CD4-positive, alpha-beta T cell treated with Interleukin-10 for 1 hour (primary cell): ENCODE measurements around the gene ANKRD39.

Experiments used
- DNase-seq: peaks from one replicate; pipeline ENCODE4 v3.0.0-alpha.2; 2020

Gene ANKRD39

DNA sequence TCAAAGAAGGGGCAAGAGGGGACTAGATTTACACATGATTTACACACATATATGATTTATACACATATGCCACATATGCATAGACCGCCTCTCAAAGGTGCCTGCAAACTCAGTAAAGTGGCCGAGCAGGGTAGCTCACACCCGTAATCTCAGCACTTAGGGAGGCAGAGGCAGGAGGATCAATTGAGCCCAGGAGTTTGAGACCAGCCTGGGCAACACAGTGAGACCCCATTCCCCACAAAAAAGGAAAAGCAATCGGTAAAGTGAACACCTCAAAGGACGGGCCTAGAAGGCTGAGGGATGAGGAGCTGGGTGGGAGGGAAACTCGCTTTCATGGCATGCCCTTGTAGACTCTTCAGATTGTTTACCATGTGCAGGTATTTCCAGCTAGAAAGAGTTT is 5.1 kb downstream of the ANKRD39 start:
- DNase-seq, result no peak

DNA sequence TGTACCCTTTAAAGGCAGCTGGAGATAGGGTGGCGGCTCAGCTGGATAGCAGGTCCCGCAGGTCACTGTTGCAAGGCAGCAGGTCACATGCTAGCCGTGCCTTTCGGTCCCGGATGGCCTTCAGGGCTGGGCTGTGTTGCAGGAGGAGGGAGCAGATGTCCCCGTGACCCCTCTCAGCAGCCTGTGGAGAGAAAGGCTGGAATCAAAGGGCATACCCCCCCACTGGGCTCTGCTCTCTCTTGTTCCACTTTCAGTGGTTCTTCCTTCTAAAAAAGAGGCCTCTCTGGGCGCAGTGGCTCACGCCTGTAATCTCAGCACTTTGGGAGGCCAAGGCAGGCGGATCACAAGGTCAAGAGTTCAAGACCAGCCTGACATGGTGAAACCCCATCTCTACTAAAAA is 9.6 kb downstream of the ANKRD39 start:
- DNase-seq, result no peak

DNA sequence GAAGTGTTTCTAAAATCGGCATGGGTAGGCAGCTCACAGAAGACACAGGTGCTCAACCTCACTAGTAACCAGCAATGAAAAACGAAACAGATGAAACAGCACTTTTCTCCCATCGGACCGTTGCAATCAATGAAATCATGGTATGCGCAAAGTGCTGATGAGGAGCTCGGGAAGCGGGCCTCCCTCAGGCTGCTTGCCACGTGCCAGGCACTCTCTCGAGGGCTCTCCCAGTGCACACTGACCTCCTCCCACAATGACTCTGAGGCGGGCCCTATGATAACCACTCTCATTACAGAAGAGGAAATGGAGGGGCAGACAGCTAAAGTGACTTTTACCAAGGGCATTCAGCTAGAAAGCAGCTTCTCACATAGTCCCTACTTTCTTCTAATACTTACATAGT is 10.2 kb downstream of the ANKRD39 start:
- no peak for DNase-seq

DNA sequence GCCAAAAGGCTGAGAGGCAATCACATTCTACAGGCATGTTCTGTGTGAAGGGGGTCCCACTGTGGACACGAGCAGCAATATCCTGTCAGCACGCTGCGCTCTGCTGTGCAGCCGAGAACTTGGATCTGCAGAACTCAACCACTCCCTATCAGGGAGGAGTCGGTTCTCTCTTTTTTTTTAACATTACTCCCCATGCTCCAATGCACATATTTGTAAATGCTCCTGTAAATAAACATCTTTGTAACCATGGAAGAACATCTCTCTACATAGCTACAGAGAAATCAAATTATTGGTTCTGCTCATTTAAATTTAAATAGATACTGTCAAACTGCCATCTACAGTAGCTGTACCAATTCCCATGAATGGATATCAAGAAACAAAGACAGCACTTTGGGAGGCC is 11.0 kb downstream of the ANKRD39 start:
- no peak for DNase-seq

GRCh38 chr2:96844405-96844808 is 13.4 kb downstream of the ANKRD39 start:
- no peak for DNase-seq

DNA sequence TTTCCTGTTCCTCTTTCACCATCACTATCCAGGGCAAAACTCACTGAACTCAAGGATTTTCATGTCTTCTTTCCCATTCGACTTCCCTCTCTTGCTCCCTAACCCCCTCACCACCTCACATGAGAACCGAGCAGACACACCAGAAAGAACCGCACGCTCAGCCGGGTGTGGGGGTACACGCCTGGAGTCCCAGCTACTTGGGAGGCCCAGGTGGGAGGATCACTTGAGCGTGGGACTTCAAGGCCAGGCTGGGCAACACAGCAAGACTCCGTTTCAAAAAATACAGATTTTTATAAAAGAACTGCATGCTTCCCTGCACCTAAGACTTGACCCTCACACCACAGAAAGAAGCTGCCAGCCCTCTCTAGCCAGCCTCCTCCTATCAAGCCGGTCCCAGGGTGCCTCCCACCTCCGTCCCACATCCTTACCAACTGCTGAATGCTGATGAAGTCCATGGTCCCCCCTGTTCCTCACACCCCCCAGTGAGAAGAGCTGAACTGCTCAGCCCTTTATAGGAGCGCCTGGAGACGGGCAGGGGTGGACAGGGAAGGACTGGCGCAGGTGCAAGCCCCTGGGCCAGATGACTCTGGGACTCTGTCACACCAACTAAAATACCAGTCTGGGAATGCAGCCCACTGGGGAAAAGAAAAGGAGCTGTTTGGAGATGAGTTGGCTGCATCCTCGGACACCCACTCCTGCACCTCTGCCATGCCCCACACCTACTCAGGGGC is 14.1 kb downstream of the ANKRD39 start, which contains the start of gene ANKRD23:
ANKRD23 (minus strand) TSS at position 484 of the 731 bp plus-strand sequence; CDS start at position 455, 29 bp downstream.
- no peak for DNase-seq

DNA sequence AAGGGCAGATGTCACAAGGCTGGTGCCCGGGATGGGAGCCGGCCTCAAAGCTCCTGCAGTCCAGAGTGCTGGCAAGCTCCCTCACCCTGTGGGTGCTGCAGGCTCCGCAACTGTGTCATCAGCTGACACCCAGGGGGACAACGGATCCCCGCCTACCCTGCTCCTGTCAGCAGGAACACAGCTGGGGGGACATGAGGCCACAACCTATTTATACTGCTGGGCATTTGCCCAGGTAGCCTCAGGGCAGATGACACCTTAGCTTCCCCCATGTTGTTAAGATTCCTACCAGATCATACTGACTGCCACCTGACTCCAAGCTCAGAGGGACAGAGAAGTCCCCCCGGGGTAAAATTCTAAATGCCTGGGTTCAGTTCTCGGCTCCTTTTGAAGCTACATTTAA is 15.2 kb downstream of the ANKRD39 start:
- no peak for DNase-seq

DNA sequence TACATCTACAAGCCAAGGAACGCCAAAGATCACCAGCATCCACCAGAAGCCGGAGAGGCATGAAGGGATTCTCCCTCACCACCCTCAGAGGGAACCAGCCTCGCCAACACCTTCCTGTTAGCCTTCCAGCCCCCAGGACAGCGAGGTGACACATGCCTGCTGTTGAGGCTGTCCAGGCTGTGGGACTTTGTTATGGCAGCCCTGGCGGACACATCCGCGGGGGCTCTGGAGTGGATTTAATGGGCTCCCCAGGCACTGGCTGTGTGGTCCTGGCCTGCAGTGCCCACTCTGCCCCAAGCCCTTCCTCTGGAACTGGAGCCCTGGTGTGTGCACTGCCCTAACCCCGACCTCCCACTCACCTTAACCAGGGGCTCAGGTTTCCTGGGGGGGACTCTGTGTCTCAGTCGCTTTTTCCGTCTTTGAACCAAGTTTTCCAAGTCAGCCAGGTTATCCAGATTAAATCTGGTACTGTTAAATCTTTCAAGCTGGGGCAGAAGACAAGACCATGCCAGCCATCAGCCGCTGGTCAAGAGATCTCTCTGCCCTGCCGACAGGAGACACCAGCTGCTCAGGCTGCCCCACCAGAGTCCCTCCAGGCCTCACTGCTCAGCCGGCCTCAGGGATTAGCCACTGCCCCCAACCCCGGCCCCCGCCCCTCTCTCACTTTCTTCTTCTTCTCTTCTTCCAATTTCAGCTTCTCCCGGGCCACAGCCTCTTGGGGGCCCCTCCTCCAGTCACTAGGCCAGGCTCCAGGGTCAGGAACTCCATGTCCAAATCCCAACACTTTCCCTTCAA is 15.9 kb downstream of the ANKRD39 start:
- DNase-seq, result no peak

GRCh38 chr2:96839875-96840850 is 17.7 kb downstream of the ANKRD39 start:
- DNase-seq, result no peak

- peak; percentile 84 for DNase-seq
Measured at GRCh38 chr2:96839293-96839874, 18.4 kb downstream of the ANKRD39 start.

DNA sequence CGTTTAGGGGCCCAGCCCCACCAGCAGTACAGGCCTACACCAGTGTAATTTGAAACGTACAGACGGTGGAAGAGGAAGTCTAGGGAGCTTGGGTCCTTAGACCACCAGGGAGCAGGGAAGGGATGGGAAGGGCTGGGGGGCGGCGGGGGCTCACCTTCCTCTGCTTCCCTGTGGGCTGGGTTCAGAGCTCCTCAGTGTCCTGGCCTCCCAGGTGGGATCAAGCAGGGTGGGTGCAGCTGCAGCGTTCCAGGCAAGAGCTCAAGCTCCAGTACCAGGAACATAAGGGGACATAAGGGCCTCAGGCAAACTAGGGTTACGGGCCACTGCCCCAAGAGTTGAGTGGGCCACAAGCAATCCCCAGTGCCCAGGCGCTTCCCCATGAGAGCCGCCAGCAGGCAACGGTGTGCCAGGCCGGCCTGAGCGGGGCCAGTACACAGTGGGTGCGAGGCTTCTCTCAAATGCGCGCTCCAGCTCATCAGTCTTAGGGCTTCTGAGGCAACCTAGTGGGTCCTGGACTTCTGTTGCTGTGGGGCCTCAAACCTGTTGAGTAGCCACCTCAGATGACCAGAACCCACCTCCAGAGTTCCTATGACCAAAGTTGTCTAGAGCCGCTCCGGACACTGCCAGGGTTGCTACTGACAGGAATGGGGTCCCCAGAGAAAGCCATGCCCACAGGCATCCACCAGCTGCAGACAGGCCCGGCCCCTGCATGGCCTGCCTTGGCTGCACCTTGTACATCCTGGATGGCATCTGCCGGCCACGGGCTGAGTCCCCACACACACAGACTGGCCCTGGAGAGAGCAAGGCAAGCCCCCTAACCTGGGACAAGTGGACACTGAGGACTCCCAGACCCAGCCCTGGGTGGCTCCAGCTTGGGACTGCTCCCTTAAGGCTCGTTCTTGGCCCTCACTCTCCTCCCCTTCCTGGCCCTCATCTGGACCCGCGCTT is 19.2 kb downstream of the ANKRD39 start:
- DNase-seq, result no peak

DNA sequence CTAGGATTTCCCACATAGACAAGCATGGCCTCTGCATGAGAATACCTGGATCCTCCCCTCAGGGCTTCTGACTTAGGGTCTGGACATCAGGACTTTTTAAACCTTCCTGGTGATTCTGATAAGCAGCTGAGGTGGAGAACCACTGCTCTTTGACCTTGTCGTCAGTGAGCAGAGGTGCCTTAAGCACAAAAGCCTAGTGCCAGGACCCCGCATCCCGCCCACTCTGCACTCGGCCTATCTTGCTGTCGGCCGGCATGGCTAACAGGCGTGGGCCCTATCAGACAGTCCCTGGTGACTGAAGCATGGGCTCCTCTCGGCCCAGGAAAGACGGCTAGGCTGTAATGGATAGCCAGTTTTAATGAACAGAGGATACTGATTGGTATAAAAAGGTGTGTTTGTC is 20.2 kb downstream of the ANKRD39 start:
- no peak for DNase-seq

DNA sequence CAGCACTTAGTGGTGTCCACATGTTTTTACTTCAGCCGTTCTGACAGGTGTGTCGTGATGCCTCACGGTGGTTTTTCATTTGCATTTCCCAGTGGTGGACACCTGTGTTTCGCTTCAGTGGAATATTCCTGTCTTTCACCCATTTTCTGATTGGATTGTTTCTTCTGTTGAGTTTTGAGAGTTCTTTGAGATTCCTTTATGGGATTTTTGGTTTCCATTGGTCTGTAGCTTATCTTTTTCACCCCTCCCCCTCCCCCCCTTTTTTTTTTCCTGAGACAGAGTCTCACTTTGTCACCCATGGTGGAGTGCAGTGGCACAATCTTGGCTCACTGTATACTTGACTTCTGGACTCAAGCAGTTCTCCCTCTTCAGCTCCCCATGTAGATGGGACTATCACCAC is 22.0 kb downstream of the ANKRD39 start:
- DNase-seq, result no peak

GRCh38 chr2:96832754-96833507 is 24.9 kb downstream of the ANKRD39 start:
- no peak for DNase-seq

- DNase-seq, result no peak
Measured at GRCh38 chr2:96832408-96832753, 25.4 kb downstream of the ANKRD39 start.

DNA sequence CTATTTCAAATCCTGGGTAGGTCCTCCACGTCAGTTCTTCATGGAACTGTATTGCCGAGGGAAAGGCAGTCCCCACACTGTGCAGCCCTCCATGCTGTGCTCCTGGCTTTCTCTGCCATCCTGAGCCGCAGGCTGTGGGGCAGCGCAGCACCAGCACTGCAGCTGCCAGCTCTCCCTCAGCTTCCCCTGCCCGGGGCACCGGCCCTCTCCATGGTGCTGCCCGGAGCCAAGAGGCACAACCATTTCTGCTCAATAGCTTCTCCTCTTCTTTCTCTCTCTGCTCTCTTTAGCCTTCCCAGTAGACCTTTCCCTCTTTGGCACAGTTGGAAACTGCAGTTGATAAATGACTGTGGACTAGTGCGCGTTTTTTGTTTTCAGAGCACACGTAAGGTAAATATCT is 26.1 kb downstream of the ANKRD39 start:
- DNase-seq, result no peak

- no peak for DNase-seq
Measured at GRCh38 chr2:96830044-96830562, 27.7 kb downstream of the ANKRD39 start.

DNA sequence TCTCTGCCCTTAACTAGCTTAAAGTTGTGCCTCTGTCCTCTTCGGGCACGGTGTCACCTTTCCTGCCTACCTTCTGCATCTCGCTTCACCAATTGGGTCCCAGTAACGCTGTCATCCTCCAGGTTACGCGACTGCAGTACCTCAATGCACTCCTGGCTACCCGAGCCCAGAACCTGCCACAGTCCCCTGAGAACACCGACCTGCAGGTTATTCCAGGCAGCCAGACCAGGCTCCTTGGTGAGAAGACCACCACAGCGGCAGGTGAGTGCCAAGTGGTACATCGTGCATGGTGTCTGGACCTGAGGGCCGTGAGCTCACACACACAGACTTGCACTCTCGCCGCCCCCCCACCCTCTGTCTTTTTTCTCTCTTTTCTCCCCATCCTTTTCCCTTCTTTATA is 28.9 kb downstream of the ANKRD39 start:
- DNase-seq, result no peak

- DNase-seq, result no peak
Measured at GRCh38 chr2:96828436-96828835, 29.4 kb downstream of the ANKRD39 start.

GRCh38 chr2:96826546-96827278 is 31.1 kb downstream of the ANKRD39 start:
- DNase-seq, result no peak
